ENCODE measurements around the gene AUTS2.

The AUTS2 gene

GRCh38 chr7:70599446-70600190, 1001.3 kb downstream of the AUTS2 start:
- DNase-seq: no peak

GRCh38 chr7:70600993-70601392, 1002.7 kb downstream of the AUTS2 start:
- DNase-seq: no peak

DNA sequence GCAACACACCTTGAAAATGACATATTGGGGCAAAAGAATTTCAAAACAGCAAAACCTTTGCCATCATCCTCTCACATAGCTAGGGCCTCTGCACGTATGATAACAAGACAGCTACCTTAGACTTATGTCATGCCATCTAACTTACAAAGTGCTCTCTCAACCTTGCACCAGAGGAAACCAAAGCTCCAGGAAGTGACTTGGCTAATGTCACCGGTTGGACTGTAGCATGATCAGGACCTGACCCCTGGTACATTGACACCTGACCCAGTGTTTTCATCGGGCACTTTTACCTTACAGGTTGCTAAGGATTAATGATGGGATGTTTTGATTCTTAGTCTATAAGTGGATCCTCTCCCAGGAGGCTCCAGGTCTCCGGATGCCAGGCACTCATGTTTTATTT, 1003.8 kb downstream of the AUTS2 start:
- no peak for DNase-seq

- DNase-seq: no peak
Measured at GRCh38 chr7:70607281-70607680, 1009.0 kb downstream of the AUTS2 start.

DNA sequence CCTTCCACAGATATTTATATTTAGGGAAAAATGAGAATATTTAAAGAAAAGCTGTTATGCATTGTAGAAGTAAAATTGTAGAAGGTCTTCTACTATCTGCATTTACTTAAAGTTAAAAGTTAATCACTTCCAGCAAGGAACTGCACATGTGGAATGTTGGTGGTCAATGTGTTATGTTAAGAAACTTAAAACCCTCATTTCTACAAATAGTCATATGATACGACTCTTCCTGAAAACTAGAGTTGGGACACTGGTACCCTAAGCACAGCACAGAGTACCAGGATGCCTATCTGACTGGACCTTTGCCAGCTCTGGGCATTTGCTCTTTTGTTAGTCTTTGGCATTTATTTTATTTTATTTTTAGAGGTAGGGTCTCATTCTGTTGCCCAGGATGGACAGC, 1009.5 kb downstream of the AUTS2 start:
- no peak for DNase-seq

- no peak for DNase-seq
Measured at GRCh38 chr7:70608229-70608628, 1010.0 kb downstream of the AUTS2 start.

GRCh38 chr7:70612811-70613210, 1014.5 kb downstream of the AUTS2 start:
- DNase-seq: no peak

DNA sequence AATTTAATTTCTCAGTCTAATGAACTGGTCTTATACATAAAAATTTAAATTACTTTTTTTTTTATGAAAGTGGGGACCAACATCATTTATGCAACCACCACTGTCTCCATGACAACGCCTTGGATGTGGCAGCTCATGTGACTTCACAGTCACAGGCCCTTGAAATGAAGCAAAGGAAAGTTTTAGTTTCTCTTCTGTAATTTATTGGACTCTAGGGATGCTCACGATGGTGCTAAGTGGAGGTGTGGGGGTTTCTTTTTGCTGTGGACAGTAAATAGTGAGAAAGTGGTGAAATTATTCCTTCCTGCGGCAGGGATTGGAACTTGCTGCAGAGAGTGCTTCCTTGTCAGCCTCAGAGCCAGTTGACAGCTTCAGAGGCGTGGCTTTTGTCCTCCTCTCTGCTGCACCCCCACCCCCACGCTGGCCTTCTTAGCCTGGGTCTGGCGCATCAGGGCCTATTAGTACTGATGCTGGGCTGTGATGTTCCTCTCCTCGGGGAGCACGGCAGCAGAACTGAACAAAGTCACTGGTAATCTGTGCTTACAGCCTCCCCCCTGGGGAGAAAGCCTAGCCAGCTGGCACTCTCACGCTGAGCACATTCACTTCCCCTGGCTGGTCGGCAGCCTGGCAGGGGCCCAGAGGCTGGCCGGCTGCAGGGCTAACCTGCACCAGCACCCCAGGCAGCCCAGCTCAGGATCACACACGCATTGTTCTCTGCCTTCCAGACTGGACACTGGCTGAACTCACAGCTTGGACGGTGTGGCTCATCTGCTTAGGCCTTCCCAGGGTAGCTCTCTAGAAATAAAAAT, 1016.2 kb downstream of the AUTS2 start:
- DNase-seq: no peak

GRCh38 chr7:70615066-70615606, 1016.9 kb downstream of the AUTS2 start:
- DNase-seq: no peak

- DNase-seq: no peak
Measured at GRCh38 chr7:70616211-70616610, 1017.9 kb downstream of the AUTS2 start.

GRCh38 chr7:70616821-70617220, 1018.5 kb downstream of the AUTS2 start:
- DNase-seq: no peak

- no peak for DNase-seq
Measured at GRCh38 chr7:70618020-70618551, 1019.8 kb downstream of the AUTS2 start.

GRCh38 chr7:70619130-70619529, 1020.9 kb downstream of the AUTS2 start:
- DNase-seq: no peak

DNA sequence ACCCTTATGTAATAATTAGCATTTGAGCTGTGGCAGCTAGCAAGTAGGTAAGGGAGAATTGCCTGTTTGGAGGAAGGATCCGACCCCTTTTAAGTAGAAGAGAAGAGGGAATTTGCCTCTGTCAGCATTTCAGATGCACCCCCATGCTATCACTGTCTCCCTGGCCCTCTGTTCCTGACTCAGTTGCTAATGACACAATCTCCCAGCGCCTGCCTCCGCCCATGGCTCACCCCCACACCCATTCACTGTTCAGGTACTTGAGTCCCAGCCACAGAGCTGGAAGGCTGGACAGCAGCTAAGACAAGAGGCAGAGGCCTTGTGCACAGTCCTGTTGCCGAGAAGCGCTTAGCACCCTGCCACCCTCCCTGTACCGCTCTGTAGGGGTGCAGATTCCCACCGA, 1021.4 kb downstream of the AUTS2 start:
- no peak for DNase-seq

DNA sequence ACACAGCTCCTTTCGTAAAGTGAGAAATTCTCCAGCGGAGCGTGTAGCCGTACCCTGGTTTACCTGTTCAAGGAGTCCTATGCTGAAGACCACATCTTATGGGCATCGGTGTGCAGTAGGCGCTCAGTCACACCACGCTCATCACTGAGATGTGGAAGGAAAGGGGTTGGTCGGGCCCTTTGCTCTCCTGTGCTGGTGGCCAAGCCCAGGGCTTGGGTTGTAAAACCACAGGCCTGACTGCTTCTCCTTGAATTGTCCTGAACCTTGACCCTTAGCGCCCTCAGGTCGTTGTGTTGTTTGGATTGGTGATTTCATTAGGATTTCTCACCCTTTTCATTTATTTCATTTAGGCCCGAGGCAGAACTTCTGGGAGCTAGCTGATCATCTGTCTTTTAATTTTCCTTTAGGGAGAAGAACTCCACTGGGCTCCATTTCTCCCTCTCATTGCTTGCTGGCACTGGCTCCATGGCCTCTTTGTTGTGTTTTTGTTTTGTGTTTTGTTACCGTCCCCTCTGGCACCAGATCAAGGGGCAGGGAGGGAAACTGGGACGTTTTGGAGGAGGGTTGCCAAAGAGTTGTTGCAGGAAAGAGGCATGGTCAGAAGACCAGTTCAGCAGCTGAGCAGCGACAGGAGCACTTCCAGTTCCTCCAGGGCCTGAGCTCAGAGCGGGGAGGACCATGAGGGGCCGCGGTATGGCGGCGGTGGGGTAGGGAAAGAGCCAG, 1022.2 kb downstream of the AUTS2 start:
- DNase-seq: no peak

DNA sequence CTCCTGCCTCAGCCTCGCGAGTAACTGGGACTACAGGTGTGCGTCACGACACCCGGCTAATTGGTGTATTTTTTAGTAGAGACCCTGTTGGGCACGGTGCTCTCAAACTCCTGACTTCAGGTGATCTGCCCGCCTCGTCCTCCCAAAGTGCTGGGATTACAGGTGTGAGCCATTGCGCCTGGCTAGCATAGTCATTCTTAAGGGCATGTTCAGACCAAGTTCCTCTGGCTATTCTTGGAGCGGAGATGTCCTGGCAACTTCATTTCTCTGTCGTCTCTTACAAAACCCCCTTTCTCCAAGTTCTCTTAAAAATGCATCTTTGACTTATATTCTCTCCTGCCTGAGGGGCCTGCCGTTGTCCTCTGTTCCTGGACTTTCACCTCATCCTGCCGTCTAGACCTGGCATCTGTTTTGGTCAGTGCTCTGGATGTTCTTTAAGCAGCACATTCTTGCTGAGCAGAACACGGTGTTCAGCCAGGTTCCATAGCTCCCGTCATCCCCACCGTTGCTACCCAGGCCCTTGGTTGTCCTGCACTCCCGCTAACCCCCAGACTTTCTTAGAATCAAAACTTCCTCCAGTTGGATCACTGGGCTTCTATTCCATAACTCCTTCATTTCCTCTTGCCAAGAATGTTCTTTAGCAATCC, 1023.8 kb downstream of the AUTS2 start:
- no peak for DNase-seq

GRCh38 chr7:70622936-70623335, 1024.7 kb downstream of the AUTS2 start:
- no peak for DNase-seq

DNA sequence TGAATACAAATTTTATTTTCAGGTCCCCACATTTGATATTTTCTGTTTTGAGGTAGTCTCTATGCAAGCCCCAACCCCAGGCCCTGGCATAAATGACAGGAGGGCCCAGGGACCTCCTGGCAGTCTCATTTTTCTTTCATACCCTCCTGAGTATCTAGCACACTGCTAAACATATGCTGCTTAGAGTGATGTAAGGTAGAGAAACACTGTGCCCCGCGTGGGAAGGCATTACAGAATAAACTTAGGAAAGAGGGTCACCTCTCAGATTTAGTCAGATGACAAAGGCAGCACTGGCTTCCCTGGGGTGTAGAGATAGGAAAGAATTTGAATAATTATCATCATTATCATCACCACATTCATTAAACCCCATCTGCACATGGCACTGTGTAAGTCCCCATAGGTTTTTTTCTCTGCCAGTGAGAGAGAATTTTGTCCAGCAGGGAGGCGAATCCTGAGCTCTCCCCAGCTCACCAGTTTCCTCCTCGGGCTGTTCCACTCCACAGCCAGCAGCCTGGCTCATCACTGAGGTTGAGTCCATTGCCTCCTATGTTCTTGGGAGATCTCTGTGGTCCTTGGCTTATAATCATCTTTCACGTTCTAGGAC, 1026.3 kb downstream of the AUTS2 start:
- no peak for DNase-seq

DNA sequence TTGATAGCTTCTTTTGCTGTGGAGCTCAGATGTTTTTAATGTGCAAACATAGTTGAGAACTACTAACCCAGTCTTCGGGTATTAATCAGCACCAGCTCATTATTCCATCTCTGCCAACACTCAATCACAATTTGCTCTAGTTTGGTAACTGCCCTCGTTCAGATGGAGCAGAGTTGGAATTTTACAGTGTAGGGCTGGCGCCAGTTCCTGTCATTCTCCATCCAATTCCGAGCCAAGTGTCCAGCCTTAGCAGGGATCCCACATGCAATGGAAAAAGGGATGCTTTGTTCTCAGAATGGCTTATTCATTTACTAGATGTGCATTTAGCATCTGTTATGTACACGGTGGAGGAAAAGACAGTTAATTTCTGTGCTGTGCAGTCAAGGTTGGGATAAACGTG, 1029.2 kb downstream of the AUTS2 start:
- no peak for DNase-seq

DNA sequence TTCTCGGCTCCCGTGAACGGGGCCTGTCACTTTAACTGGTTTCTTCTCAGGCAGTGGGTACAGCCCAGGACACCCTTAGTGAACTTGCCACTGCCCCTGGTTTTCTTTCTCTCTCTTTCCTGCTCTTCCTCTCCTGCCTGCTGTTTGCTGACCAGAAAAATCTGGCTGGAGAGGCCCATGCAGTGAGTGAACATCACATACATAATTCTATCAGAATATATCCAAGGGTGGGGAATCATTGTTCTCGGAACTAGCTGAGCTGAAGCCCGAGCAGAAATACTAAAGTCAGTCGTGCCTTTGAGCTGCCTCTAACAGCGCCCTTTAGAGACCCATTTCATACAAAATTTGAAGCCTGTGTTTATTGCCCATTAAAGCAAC, 1032.2 kb downstream of the AUTS2 start:
- no peak for DNase-seq

DNA sequence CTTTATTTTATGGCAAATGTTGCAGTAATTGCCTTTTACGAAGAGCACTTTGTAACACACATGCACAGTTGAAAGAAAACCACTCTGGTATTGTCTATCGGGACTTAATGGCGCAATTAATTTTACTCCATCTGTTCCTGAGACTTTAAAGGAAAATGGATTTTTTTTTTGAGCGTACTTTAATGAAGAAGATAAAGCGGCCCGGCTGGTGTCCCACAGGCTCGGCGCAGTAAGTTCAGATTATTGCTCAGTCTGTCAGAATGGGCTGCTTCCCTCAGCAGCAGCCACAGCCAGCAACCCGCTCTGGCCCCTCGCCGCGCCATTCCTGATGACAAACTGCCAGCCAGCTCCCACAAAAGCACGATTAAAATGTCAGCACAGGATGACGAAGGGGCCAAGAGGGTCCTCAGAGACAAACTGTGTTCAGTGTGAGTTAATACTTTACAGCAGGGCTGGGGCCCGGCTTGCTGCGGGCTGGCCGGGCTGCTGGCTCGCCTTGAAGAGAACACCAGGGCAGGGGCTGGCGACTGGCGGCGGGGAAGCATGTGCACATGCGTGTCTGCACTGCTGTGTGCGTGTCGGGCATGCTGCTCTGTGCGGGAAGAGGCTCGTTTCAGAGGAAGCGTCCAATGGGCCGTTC, 1032.7 kb downstream of the AUTS2 start:
- DNase-seq: no peak

DNA sequence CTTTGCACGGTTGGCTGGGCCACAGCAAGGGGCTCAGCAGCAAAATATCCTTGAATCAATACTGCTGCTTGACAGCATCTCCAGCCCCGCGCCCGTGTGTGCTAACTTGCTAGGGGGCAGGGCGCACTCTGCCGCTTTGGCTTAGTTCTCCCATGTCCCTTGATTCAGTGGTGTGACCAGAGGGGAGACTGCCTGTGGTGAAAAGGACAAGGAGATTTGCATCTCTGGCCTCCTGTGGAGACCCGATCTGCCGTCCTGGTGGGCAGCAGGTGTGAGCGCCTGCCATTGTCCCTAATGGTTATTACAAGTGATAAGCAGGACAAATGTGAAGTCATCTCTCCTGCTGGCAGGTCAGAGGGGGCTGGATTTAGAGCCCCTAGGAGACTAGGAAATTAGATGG, 1033.4 kb downstream of the AUTS2 start:
- no peak for DNase-seq

All from amniotic stem cell (primary cell).